Cardiac septum (tissue), 1 donor: ENCODE data around the gene FAM186B. TPM values are rescaled to one million over a fixed set of nuclear protein-coding genes. Genes with fewer than 3 reads are reported as not detected.

Experiments used
- DNase-seq: peaks from one replicate; pipeline ENCODE4 v3.0.0-alpha.2; 2020; ENCODE audit warnings: low spot score
- intact Hi-C: fragments of 100-400 bp; cut with DNase I; formaldehyde crosslinking; loops from one replicate; pipeline ENCODE4 v1.14.0; 2022
- total RNA-seq: library from RNA; stranded (reverse); fragmentation: NEBNext Ultra II Directional; extraction: Animal tissue kit (Norgen Biotek cat#: 25700); gene quantifications from one replicate; pipeline ENCODE4 v1.2.1, GENCODE V29; 2021
- donor health status: DM: no; HTN: no; CAD: no.

The FAM186B gene
- total RNA-seq, 1 donor from 2014 or later: 0.48 TPM

- DNase-seq: peak; percentile 81
- intact Hi-C loops: no loop called here
Observed at GRCh38 chr12:49636979-49637755, 31.7 kb upstream of the FAM186B start.

GRCh38 chr12:49636574-49636973 is 31.1 kb upstream of the FAM186B start:
- intact Hi-C loops: no loop called here
- DNase-seq: peak; percentile 76

- intact Hi-C loops: no loop called here
- peak; percentile 35 for DNase-seq
Observed at GRCh38 chr12:49635656-49636055, 30.2 kb upstream of the FAM186B start.

- intact Hi-C loops: no loop called here
- peak; percentile 36 for DNase-seq
Observed at GRCh38 chr12:49635036-49635435, 29.6 kb upstream of the FAM186B start.

- intact Hi-C loops: no loop called here
- DNase-seq: peak; percentile 63
Observed at GRCh38 chr12:49633703-49634345, 28.4 kb upstream of the FAM186B start.

GRCh38 chr12:49632986-49633702 is 27.7 kb upstream of the FAM186B start:
- intact Hi-C loops: no loop called here
- DNase-seq: peak; percentile 69

GRCh38 chr12:49632401-49632800 is 27.0 kb upstream of the FAM186B start:
- peak; percentile 53 for DNase-seq
- intact Hi-C loops: no loop called here

GRCh38 chr12:49631336-49631907 is 26.0 kb upstream of the FAM186B start:
- DNase-seq: peak; percentile 63
- intact Hi-C loops: no loop called here

- peak; percentile 10 for DNase-seq
- intact Hi-C loops: no loop called here
Observed at GRCh38 chr12:49627752-49628360, 22.4 kb upstream of the FAM186B start.

- DNase-seq: no peak
- intact Hi-C loops: no loop called here
Observed at GRCh38 chr12:49626836-49627235, 21.4 kb upstream of the FAM186B start.

GRCh38 chr12:49626169-49626835 is 20.9 kb upstream of the FAM186B start:
- intact Hi-C loops: no loop called here

GRCh38 chr12:49624921-49625577 is 19.6 kb upstream of the FAM186B start:
- intact Hi-C loops: no loop called here
- DNase-seq: no peak

More at GRCh38 chr12:49626169-49626835, 20.9 kb upstream of the FAM186B start:
- DNase-seq: no peak

GRCh38 chr12:49623142-49623904 is 17.9 kb upstream of the FAM186B start, which contains the start of gene PRPF40B:
TSS of gene PRPF40B (plus strand) at chr12:49623561. CDS start at chr12:49623591, 30 bp downstream.
- intact Hi-C loops: loop anchor here (2.0 kb wide), 1 partner anchor 41 kb away; no protein-coding TSS in a partner anchor
- peak; percentile 95 for DNase-seq

- peak; percentile 76 for DNase-seq
- intact Hi-C loops: loop anchor here (2.0 kb wide), 1 partner anchor 40 kb away; no protein-coding TSS in a partner anchor
Observed at GRCh38 chr12:49622501-49623141, 17.2 kb upstream of the FAM186B start.

- intact Hi-C loops: loop anchor here (2.0 kb wide), 1 partner anchor 39 kb away; no protein-coding TSS in a partner anchor
- no peak for DNase-seq
Observed at GRCh38 chr12:49621651-49622500, 16.4 kb upstream of the FAM186B start.

GRCh38 chr12:49619286-49619685 is 13.8 kb upstream of the FAM186B start:
- intact Hi-C loops: no loop called here
- no peak for DNase-seq
